Psoas muscle (tissue), 8 donors: Measurements from ENCODE around the gene PRLR. TPM values are rescaled to one million over a fixed set of nuclear protein-coding genes. Genes with fewer than 3 reads are reported as not detected.

ENCODE experiments used
- ATAC-seq, 4 donors: fragments of 200-7000 bp; cut with Tn5 transposase; one replicate each; pipeline ENCODE4 v1.9.1; 2020; ENCODE audit warnings: moderate library complexity in 3 of 4, mild to moderate bottlenecking in 2 of 4
- DNase-seq, 2 donors: peaks; one replicate each; pipeline ENCODE4 v3.0.0-alpha.2; 2020
- H3K27ac ChIP-seq: fragments of 200-600 bp; one replicate; pipeline ENCODE4 v1.8.0; 2022
- H3K27me3 ChIP-seq, 3 donors: fragments of 200-600 bp in 1 of 3; one replicate each; pipeline versions ENCODE4 v1.6.1 to v1.8.0; 2013 to 2022; ENCODE audit warnings: low read length in 2 of 3, mild to moderate bottlenecking in 2 of 3, moderate library complexity in 1 of 3; ENCODE audit not compliant: insufficient read depth in 3 of 3
- H3K36me3 ChIP-seq, 2 donors: fragments of 200-600 bp in 1 of 2; one replicate each; pipeline versions ENCODE4 v1.6.1 to v1.8.0; 2013 to 2022; ENCODE audit warnings: low read depth in 1 of 2, mild to moderate bottlenecking in 1 of 2, moderate library complexity in 1 of 2; ENCODE audit not compliant: insufficient read depth in 1 of 2
- H3K4me1 ChIP-seq: fragments of 200-600 bp; one replicate; pipeline ENCODE4 v1.8.0; 2022
- H3K4me3 ChIP-seq: fragments of 200-600 bp; one replicate; pipeline ENCODE4 v1.8.0; 2022; ENCODE audit warnings: mild to moderate bottlenecking
- H3K9me3 ChIP-seq: fragments of 200-600 bp; one replicate; pipeline ENCODE4 v1.8.0; 2022
- CTCF ChIP-seq: fragments of 200-600 bp; IDR thresholded peaks from one replicate; pipeline ENCODE4 v1.8.0; 2022; ENCODE audit warnings: antibody characterized with exemption
- WGBS, 3 donors: extraction: QIAGEN DNeasy Blood & Tissue Kit; methylation state at CpG; one replicate each; pipeline versions ENCODE4 v1.1.6 to v1.1.7; 2013; 5-methylcytosine and 5-hydroxymethylcytosine counted together
- intact Hi-C, 2 donors: fragments of 100-400 bp; cut with DNase I; formaldehyde crosslinking; loops; one replicate each; pipeline versions ENCODE4 v1.11.0 to v1.14.2; 2022
- polyA plus RNA-seq, 3 donors: library from polyadenylated mRNA; stranded (reverse); fragments of 200-250 nt; gene quantifications; one replicate each; pipeline ENCODE4 v1.2.3, GENCODE V29; 2013
- total RNA-seq, 4 donors: library from RNA; stranded (reverse); fragmentation: NEBNext Ultra II Directional in 2 of 4; extraction: Animal tissue kit (Norgen Biotek cat#: 25700) in 2 of 4; gene quantifications; one replicate each; pipeline versions ENCODE4 v1.2.1 to v1.2.4, GENCODE V29; 2021 to 2023
- donor health status: healthy with polysubstance abuse.
- donor health status: DM: no; HTN: no; CAD: no; lungs with moderate emphysema.
- donor health status: Bipolar disorder and iron deficiency.
- donor health status: healthy.
- donor health status: DM: yes; HTN: yes; CAD: no.
- donor health status: DM: no; HTN: no; CAD: no.
- donor health status: DM: no; HTN: no; CAD: no.
- donor health status: DM: yes; HTN: yes; CAD: no.

Gene PRLR
- total and polyA plus RNA-seq, 7 donors: 0.03 to 0.32 (median 0.09) TPM

DNA sequence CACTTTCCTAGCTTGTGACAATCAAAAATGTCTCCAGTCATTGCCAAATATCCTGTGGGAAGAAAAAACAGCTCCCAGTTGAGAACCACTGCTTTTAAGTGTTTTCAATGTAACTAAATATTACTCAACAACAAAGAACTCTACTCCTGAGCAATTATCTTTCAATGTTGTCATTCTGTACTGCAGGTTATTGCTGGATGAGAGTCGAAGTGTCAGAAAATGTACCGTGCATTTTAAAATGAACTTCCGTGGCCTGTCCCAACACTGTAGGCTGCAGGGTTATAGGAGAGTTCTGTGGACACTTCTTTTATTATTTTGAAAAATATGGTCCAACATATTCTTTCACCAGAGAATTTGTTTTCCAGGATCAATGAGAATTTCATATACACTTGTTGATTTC, 147.8 kb downstream of the PRLR start:
- 81 to 90% (median 85%) methylated on average over 3 of the region's 3 CpGs for WGBS, 3 donors
- intact Hi-C loops: no loop called here
- ATAC-seq (no peak), DNase-seq (no peak)
- Histone ChIP-seq H3K4me1 (no peaks in the 10 kb centered on the region), H3K4me3 (no peak overlapping the region), H3K27ac (no peak overlapping the region), H3K27me3 (no peaks in the 10 kb centered on the region), H3K9me3 (no peaks in the 10 kb centered on the region), H3K36me3 (no peaks in the 10 kb centered on the region)
- no peak for TF ChIP-seq CTCF

DNA sequence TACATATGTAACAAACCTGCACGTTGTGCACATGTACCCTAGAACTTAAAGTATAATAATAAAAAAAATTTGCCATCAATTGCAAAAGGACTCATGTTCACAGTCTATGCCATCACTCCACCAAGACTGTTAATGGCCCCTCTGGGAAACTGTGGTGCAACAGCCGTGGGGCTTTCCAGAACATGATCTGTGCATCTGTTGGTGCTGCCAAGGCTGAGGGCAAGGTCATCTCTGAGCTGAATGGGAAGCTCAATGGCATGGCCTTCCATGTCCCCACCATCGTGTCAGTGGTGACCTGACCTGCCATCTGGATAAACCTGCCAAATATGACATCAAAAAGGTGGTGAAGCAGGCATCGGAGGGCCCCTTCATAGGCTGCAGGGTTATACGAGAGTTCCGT, 149.2 kb downstream of the PRLR start:
- no peaks in the 10 kb centered on the region for H3K4me1 ChIP-seq
- WGBS, 3 donors: 70 to 83% (median 71%) methylated on average over 6 of the region's 6 CpGs
- H3K27ac ChIP-seq: no peak overlapping the region
- H3K9me3 ChIP-seq: no peaks in the 10 kb centered on the region
- intact Hi-C loops: no loop called here
- no peaks in the 10 kb centered on the region for H3K27me3 ChIP-seq
- no peak for TF ChIP-seq CTCF
- DNase-seq: no peak
- no peak for ATAC-seq
- H3K4me3 ChIP-seq: no peak overlapping the region
- H3K36me3 ChIP-seq: no peaks in the 10 kb centered on the region

GRCh38 chr5:35073160-35073559, 157.1 kb downstream of the PRLR start:
- 25 to 40% (median 29%) methylated on average over 4 of the region's 4 CpGs for WGBS, 3 donors
- intact Hi-C loops: no loop called here
- H3K27ac ChIP-seq: no peak overlapping the region

DNA sequence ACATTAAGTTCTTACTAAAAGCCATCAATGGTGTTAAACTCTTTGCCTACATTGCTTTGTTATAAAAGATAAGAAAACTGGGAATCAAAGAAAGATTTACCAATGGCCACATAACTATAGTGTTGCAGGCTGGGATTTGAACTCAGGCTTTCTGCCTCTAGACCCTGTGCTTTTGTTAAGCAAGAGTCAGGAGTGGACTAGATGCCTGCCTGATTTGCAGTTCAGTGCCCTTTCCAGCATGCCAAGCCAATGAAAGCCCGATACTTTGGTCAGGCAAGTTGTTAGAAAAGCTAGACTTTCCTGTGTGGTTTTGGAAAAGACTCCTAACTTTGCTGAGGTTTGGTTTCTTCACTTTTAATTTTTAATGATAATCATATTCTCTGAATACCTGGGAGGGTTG, 161.1 kb downstream of the PRLR start:
- TF ChIP-seq CTCF: no peak
- no peaks in the 10 kb centered on the region for H3K9me3 ChIP-seq
- intact Hi-C loops: no loop called here
- no peak overlapping the region for H3K4me3 ChIP-seq
- no peak overlapping the region for H3K27ac ChIP-seq
- no peaks in the 10 kb centered on the region for H3K36me3 ChIP-seq
- H3K27me3 ChIP-seq: no peaks in the 10 kb centered on the region
- 75 to 88% (median 80%) methylated on average over 1 of the region's 1 CpG for WGBS, 3 donors
- H3K4me1 ChIP-seq: no peaks in the 10 kb centered on the region
- ATAC-seq (no peak), DNase-seq (no peak)

More at GRCh38 chr5:35073160-35073559, 157.1 kb downstream of the PRLR start:
- ATAC-seq: no peak
- DNase-seq: no peak
- H3K9me3 ChIP-seq: no peaks in the 10 kb centered on the region
- no peaks in the 10 kb centered on the region for H3K4me1 ChIP-seq
- no peaks in the 10 kb centered on the region for H3K36me3 ChIP-seq
- TF ChIP-seq CTCF: no peak
- no peak overlapping the region for H3K4me3 ChIP-seq
- H3K27me3 ChIP-seq: no peaks in the 10 kb centered on the region

DNA sequence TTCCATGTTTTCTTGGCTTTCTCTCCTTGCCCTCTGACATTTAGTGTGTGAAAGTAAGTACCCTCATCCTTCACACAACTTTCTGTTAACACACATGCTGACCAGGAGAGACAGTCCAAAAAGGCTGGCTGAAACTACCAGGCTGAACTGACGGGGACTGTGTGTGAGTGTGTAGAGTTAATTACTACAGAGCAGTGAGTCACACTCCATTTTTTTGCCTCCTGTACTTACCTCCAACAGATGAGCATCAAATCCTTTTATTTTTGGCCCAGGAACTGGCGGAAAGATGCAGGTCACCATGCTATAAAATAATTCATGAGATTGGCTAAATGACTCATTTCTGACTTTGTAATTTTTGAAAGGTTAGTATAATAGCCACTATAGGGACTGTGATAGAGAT, 162.3 kb downstream of the PRLR start:
- no peaks in the 10 kb centered on the region for H3K36me3 ChIP-seq
- no peak overlapping the region for H3K4me3 ChIP-seq
- ATAC-seq (no peak), DNase-seq (no peak)
- H3K27me3 ChIP-seq: no peaks in the 10 kb centered on the region
- intact Hi-C loops: no loop called here
- no peaks in the 10 kb centered on the region for H3K9me3 ChIP-seq
- no peak for TF ChIP-seq CTCF
- H3K4me1 ChIP-seq: no peaks in the 10 kb centered on the region
- WGBS, 3 donors: 74 to 84% (median 80%) methylated on average over 2 of the region's 2 CpGs
- no peak overlapping the region for H3K27ac ChIP-seq
